ENCODE measurements around the gene KL. TPM values are rescaled to one million over a fixed set of nuclear protein-coding genes. Genes with fewer than 3 reads are reported as not detected.
A peak's percentile ranks its signal among the peaks of the same experiment; 100 is the strongest.

Gene KL
- total RNA-seq, 1 donor from 2014 or later = 0.12 TPM

- no peak overlapping the region for H3K4me3 Mint-ChIP-seq
- no peaks in the 10 kb centered on the region for H3K36me3 Mint-ChIP-seq (ENCODE audit: low read depth)
- TF ChIP-seq CTCF (conservative IDR thresholded peaks at IDR 0.05) = no peak
These were observed 33.9 kb downstream of the KL start for GRCh38 chr13:33050161-33050560.

GRCh38 chr13:33051632-33052031 is 35.4 kb downstream of the KL start:
- no peaks in the 10 kb centered on the region for H3K4me1 Mint-ChIP-seq
- no peaks in the 10 kb centered on the region for H3K36me3 Mint-ChIP-seq (ENCODE audit: low read depth)
- H3K27ac Mint-ChIP-seq (ENCODE audit: unreplicated experiment) = no peak overlapping the region
- H3K4me3 Mint-ChIP-seq = no peak overlapping the region
- TF ChIP-seq CTCF (conservative IDR thresholded peaks at IDR 0.05) = no peak
- H3K9me3 Mint-ChIP-seq = no peaks in the 10 kb centered on the region
- DNase-seq (ENCODE audit: low read depth, low spot score) = no peak
- H3K27me3 Mint-ChIP-seq (ENCODE audit: low read depth) = no peaks in the 10 kb centered on the region

More at GRCh38 chr13:33050161-33050560, 33.9 kb downstream of the KL start:
- DNase-seq (ENCODE audit: low read depth, low spot score) = no peak
- Mint-ChIP-seq H3K27ac (ENCODE audit: unreplicated experiment) (no peak overlapping the region), H3K27me3 (ENCODE audit: low read depth) (no peaks in the 10 kb centered on the region), H3K9me3 (no peaks in the 10 kb centered on the region), H3K4me1 (no peaks in the 10 kb centered on the region)

- H3K27me3 Mint-ChIP-seq (ENCODE audit: low read depth) = no peaks in the 10 kb centered on the region
- H3K9me3 Mint-ChIP-seq = no peaks in the 10 kb centered on the region
- no peak for TF ChIP-seq CTCF (conservative IDR thresholded peaks at IDR 0.05)
- DNase-seq (ENCODE audit: low read depth, low spot score) = no peak
- H3K4me1 Mint-ChIP-seq = peaks cover 9% of the 10 kb centered on the region
- no peak overlapping the region for H3K4me3 Mint-ChIP-seq
- no peaks in the 10 kb centered on the region for H3K36me3 Mint-ChIP-seq (ENCODE audit: low read depth)
- no peak overlapping the region for H3K27ac Mint-ChIP-seq (ENCODE audit: unreplicated experiment)
These were observed 36.5 kb downstream of the KL start for GRCh38 chr13:33052506-33053280.

GRCh38 chr13:33053397-33054066 is 37.3 kb downstream of the KL start:
- Mint-ChIP-seq H3K9me3 (no peaks in the 10 kb centered on the region), H3K36me3 (ENCODE audit: low read depth) (no peaks in the 10 kb centered on the region), H3K27ac (ENCODE audit: unreplicated experiment) (no peak overlapping the region), H3K27me3 (ENCODE audit: low read depth) (no peaks in the 10 kb centered on the region), H3K4me1 (peaks cover 12% of the 10 kb centered on the region), H3K4me3 (no peak overlapping the region)
- TF ChIP-seq CTCF (conservative IDR thresholded peaks at IDR 0.05) = no peak
- DNase-seq (ENCODE audit: low read depth, low spot score) = no peak

GRCh38 chr13:33057019-33057780 is 41.0 kb downstream of the KL start:
- H3K27me3 Mint-ChIP-seq (ENCODE audit: low read depth) = no peaks in the 10 kb centered on the region
- peak; percentile 57 for TF ChIP-seq CTCF (conservative IDR thresholded peaks at IDR 0.05)
- no peak for DNase-seq (ENCODE audit: low read depth, low spot score)
- H3K4me3 Mint-ChIP-seq = no peak overlapping the region
- H3K36me3 Mint-ChIP-seq (ENCODE audit: low read depth) = no peaks in the 10 kb centered on the region
- no peaks in the 10 kb centered on the region for H3K9me3 Mint-ChIP-seq
- H3K4me1 Mint-ChIP-seq = peaks cover 17% of the 10 kb centered on the region
- no peak overlapping the region for H3K27ac Mint-ChIP-seq (ENCODE audit: unreplicated experiment)

Data from neural crest cell (in vitro differentiated cells).